HepG2 (cell line): ENCODE measurements around the gene SEBOX. TPM values are rescaled to one million over a fixed set of nuclear protein-coding genes. Genes with fewer than 3 reads are reported as not detected.
A peak's percentile ranks its signal among the peaks of the same experiment; 100 is the strongest.

Source experiments
- MAFG ChIP-seq: sonication (generic); formaldehyde crosslinking; IDR thresholded peaks from 2 replicates; pipeline ENCODE4 v1.5.1; 2020; ENCODE audit warnings: mild to moderate bottlenecking, missing genetic modification reagents
- PATZ1 ChIP-seq: sonication (generic); formaldehyde crosslinking; IDR thresholded peaks from 2 replicates; pipeline ENCODE4 v1.4.0; 2020; ENCODE audit warnings: missing genetic modification reagents
- PPARG ChIP-seq: conservative IDR thresholded peaks from 2 replicates; pipeline ENCODE4 v1.6.1; 2016; ENCODE audit warnings: missing biosample characterization, missing genetic modification reagents
- RARG ChIP-seq: sonication (generic); formaldehyde crosslinking; IDR thresholded peaks from 2 replicates; pipeline ENCODE4 v1.4.0; 2020; ENCODE audit warnings: low read depth, mild to moderate bottlenecking, missing genetic modification reagents
- ZNF235 ChIP-seq: sonication (generic); formaldehyde crosslinking; IDR thresholded peaks from 2 replicates; pipeline ENCODE4 v1.8.1; 2023; ENCODE audit warnings: mild to moderate bottlenecking, missing genetic modification reagents, borderline replicate concordance
- ZNF318 ChIP-seq: sonication (generic); formaldehyde crosslinking; IDR thresholded peaks from 2 replicates; pipeline ENCODE4 v1.4.0; 2020; ENCODE audit warnings: mild to moderate bottlenecking, missing genetic modification reagents
- ZNF34 ChIP-seq: sonication (generic); formaldehyde crosslinking; IDR thresholded peaks from 2 replicates; pipeline ENCODE4 v1.4.0; 2020; ENCODE audit warnings: mild to moderate bottlenecking, missing genetic modification reagents, borderline replicate concordance
- ZNF546 ChIP-seq: sonication (generic); formaldehyde crosslinking; conservative IDR thresholded peaks from 2 replicates; pipeline ENCODE4 v1.8.1; 2023; ENCODE audit warnings: mild to moderate bottlenecking, missing genetic modification reagents
- ZNF572 ChIP-seq: sonication (generic); formaldehyde crosslinking; IDR thresholded peaks from 2 replicates; pipeline ENCODE4 v1.5.1; 2020; ENCODE audit warnings: mild to moderate bottlenecking, missing genetic modification reagents
- ZNF605 ChIP-seq: sonication (generic); formaldehyde crosslinking; IDR thresholded peaks from 2 replicates; pipeline ENCODE4 v1.8.0; 2022; ENCODE audit warnings: mild to moderate bottlenecking, missing genetic modification reagents
- ZNF629 ChIP-seq: sonication (generic); formaldehyde crosslinking; conservative IDR thresholded peaks from 2 replicates; pipeline ENCODE4 v1.5.0; 2020; ENCODE audit warnings: missing genetic modification reagents
- polyA plus RNA-seq, 8 experiments: library from polyadenylated mRNA; depleted of rRNA in 3 of 8; stranded (reverse) in 7 of 8; unstranded in 1 of 8; fragments of >200 nt; fragmentation: Illumina TruSeq in 4 of 8; extraction: Trizol in 4 of 8; gene quantifications; 2 replicates each; pipeline versions ENCODE4 v1.2.1 to v1.2.3, GENCODE V29; 2011 to 2016; ENCODE audit warnings: low read depth in 4 of 8, missing spikeins in 1 of 8, mixed read lengths in 1 of 8; ENCODE audit not compliant: insufficient read depth in 1 of 8
- total RNA-seq, 5 experiments: library from RNA; depleted of rRNA; stranded (reverse); fragments of >200 nt; fragmentation: Illumina TruSeq; extraction: Trizol; gene quantifications; 2 replicates each; pipeline ENCODE4 v1.2.3, GENCODE V29; 2016; ENCODE audit warnings: low read depth in 1 of 5
- TF ChIP-seq, protein P1 (sequence below): sonication (generic); formaldehyde crosslinking; IDR thresholded peaks from 2 replicates; pipeline ENCODE4 v1.5.0; 2020; ENCODE audit warnings: missing genetic modification reagents

SEBOX gene
- total and polyA plus RNA-seq, 2 of the 13 experiments (the other 11 are each of a cell fraction or from before 2014, with no cell fraction given), result not detected

GRCh38 chr17:28405632-28406472, 40.9 kb upstream of the SEBOX start, which contains the start of gene SLC46A1 (continued):
- TF ChIP-seq ZNF572 (CRISPR knock-in tag), result no peak
- TF ChIP-seq ZNF605 (CRISPR knock-in tag), result no peak
- TF ChIP-seq RARG (CRISPR knock-in tag), result no peak
- TF ChIP-seq ZNF318 (CRISPR knock-in tag), result no peak
- no peak for TF ChIP-seq PPARG (CRISPR knock-in tag)
- no peak; the same call in 1 of the 2 replicates for TF ChIP-seq ZNF546 (CRISPR knock-in tag)
- TF ChIP-seq MAFG (CRISPR knock-in tag), result no peak
- no peak for TF ChIP-seq ZNF629 (CRISPR knock-in tag)
- no peak for TF ChIP-seq ZNF235 (CRISPR knock-in tag)
- peak; percentile 77 for TF ChIP-seq PATZ1 (CRISPR knock-in tag)
- peak; percentile 86 for TF ChIP-seq ZNF34 (CRISPR knock-in tag)
- TF ChIP-seq, protein P1, sequence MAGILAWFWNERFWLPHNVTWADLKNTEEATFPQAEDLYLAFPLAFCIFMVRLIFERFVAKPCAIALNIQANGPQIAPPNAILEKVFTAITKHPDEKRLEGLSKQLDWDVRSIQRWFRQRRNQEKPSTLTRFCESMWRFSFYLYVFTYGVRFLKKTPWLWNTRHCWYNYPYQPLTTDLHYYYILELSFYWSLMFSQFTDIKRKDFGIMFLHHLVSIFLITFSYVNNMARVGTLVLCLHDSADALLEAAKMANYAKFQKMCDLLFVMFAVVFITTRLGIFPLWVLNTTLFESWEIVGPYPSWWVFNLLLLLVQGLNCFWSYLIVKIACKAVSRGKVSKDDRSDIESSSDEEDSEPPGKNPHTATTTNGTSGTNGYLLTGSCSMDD, result no peak
- TF ChIP-seq, all 625 proteins: peak for 136
